ENCODE results near the gene NRL.

DNA sequence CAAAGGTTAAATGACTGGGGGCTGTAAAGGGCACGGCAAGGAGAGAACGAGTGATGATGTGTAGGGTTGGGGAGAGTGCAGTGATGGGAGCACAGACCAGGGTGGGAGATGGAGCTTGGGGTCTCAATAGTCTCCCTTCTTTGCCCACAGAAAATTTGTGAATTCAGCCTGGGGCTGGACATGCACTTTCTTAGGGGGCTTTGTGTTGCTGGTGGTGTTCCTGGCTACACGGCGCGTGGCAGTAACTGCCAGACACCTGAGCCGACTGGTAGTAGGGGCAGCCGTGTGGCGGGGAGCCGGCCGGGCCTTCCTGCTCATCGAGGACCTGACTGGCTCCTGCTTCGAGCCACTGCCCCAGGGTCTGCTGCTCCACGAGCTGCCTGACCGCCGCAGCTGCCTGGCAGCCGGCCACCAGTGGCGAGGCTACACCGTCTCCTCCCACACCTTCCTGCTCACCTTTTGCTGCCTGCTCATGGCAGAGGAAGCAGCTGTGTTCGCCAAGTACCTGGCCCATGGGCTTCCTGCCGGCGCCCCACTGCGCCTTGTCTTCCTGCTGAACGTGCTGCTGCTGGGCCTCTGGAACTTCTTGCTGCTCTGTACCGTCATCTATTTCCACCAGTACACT is 17.4 kb upstream of the NRL start:
- TF ChIP-seq, protein P1, sequence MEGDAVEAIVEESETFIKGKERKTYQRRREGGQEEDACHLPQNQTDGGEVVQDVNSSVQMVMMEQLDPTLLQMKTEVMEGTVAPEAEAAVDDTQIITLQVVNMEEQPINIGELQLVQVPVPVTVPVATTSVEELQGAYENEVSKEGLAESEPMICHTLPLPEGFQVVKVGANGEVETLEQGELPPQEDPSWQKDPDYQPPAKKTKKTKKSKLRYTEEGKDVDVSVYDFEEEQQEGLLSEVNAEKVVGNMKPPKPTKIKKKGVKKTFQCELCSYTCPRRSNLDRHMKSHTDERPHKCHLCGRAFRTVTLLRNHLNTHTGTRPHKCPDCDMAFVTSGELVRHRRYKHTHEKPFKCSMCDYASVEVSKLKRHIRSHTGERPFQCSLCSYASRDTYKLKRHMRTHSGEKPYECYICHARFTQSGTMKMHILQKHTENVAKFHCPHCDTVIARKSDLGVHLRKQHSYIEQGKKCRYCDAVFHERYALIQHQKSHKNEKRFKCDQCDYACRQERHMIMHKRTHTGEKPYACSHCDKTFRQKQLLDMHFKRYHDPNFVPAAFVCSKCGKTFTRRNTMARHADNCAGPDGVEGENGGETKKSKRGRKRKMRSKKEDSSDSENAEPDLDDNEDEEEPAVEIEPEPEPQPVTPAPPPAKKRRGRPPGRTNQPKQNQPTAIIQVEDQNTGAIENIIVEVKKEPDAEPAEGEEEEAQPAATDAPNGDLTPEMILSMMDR (conservative IDR thresholded peaks at IDR 0.05; ENCODE audit: low read length), result no peak
- no peak for TF ChIP-seq EZH2phosphoT487 (IDR thresholded peaks at IDR 0.05; ENCODE audit: borderline replicate concordance)
